Measurements from ENCODE around the gene PNLDC1.
A peak's percentile ranks its signal among the peaks of the same experiment; 100 is the strongest.
"Not testable (repeated sequence)": the region's sequence is repeated elsewhere in the genome, so short reads cannot be mapped to it uniquely, and the experiment has no call there.

The PNLDC1 gene

DNA sequence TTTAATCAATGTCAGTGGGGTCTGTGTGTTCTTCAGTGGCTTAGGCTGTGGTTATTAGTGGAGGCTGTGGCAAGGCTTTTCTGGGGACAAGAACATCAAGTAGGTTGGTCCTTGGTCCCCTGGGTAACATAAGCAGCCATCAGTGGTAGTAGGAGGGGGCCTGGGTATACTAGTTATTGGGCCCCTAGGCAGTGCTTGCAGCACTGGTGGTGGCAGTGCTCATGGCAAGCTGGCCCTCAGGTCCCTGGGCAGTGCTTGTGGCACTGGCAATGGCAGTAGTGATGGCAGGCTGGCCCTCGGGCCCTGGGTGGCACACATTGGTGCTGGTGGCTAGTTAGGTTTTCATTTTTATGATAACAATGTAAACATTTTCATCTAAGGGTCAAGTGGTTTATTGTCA, 58.2 kb downstream of the PNLDC1 start:
- DNase-seq (ENCODE audit: low spot score), result no peak
- TF ChIP-seq, protein P1, sequence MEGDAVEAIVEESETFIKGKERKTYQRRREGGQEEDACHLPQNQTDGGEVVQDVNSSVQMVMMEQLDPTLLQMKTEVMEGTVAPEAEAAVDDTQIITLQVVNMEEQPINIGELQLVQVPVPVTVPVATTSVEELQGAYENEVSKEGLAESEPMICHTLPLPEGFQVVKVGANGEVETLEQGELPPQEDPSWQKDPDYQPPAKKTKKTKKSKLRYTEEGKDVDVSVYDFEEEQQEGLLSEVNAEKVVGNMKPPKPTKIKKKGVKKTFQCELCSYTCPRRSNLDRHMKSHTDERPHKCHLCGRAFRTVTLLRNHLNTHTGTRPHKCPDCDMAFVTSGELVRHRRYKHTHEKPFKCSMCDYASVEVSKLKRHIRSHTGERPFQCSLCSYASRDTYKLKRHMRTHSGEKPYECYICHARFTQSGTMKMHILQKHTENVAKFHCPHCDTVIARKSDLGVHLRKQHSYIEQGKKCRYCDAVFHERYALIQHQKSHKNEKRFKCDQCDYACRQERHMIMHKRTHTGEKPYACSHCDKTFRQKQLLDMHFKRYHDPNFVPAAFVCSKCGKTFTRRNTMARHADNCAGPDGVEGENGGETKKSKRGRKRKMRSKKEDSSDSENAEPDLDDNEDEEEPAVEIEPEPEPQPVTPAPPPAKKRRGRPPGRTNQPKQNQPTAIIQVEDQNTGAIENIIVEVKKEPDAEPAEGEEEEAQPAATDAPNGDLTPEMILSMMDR (IDR thresholded peaks at IDR 0.05), result no peak
- Histone ChIP-seq H3K4me3 (no peak overlapping the region), H3K27ac (no peak overlapping the region)

DNA sequence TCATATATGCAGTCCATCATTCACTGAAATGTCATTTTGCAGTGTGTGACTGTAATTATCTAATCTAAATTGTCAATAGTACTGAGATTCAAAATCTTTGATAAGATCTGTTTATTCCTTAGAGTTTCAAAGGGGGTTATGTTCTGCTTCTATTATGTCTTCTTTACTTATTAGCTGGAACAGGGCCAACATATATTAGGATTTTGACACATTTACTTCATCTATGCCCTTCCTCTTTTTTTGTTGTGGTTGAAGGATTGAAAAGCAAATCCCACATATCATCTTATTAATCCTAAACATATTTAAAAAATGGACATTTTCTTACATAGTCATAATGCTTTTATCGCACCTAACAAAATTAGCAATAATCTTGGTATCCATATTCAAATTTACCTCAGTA, 60.4 kb downstream of the PNLDC1 start:
- Histone ChIP-seq H3K27ac (no peak overlapping the region), H3K4me3 (no peak overlapping the region)
- TF ChIP-seq, protein P1 (IDR thresholded peaks at IDR 0.05), result no peak
- no peak for DNase-seq (ENCODE audit: low spot score)

DNA sequence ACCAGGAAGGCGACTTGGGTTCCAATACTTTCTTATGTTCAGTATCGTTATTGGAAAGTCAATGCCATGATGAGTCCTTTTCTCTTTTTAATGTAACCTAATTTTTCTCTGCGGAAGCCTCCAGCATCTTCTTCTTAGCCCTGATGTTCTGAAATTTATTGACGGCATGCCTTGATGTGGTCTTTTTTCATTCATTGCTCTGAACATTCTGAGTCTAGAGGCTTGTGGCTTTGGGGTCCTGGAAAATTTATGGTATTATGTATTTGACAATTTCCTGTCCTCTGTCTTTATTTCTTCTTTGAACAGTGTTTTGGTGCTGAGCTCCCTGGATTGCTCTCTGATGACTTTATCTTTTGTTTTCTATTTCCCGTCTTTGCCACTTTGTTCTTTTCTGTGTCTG, 62.0 kb downstream of the PNLDC1 start:
- TF ChIP-seq, protein P1 (IDR thresholded peaks at IDR 0.05), result no peak
- Histone ChIP-seq H3K4me3 (no peak overlapping the region), H3K27ac (no peak overlapping the region)
- DNase-seq (ENCODE audit: low spot score), result no peak

DNA sequence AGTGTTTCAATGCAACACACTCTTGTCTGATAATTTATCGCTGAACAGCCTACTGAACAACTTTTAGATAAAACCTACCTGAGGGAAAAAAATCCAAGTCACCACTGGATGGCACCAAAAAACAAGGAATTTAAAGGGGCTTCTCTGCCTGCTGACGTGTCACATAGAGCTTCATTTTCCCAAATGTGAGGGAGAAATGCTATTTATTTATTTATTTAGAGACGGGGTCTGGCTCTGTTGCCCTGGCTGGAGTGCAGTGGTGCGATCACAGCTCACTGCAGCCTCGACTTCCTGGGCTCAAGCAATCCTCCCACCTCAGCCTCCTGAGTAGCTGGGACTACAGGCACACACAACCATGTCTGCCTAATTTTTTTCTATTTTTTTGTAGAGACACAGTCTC, 63.3 kb downstream of the PNLDC1 start:
- TF ChIP-seq, protein P1 (IDR thresholded peaks at IDR 0.05), result peak; percentile 32
- not testable (repeated sequence) for DNase-seq (ENCODE audit: low spot score)

DNA sequence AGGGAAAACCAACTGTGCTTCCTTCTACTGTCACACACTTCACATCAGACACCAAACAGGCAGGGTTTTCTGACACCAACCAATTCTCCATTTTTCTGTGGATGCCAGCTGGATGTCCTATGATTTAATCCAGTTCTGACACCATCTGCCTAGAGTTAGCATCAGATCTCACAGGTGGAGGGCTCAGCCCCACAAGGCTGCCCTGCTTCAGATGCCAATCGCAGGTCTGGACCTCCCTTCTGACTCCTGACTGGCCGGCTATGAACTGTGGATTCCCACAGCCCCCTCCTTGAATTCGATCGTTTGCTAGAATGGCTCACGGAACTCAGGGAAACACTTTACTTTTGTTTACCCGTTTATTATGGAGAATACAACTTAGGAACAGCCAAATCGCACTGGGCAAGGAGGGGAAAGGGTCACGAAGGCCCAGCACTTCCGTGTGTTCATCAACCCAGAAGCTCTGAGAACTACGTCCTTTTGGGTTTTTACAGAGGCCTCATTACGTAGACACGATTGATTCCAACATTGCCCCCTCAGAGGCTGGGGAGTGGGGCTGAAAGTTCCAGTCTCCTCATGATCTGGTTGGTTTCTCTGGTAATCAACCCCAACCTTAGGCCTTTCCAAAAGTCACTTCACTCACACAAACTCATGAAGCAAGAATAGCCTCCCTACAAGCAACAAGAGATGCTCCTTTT, 65.3 kb downstream of the PNLDC1 start:
- H3K4me3 ChIP-seq, result no peak overlapping the region
- H3K27ac ChIP-seq, result no peak overlapping the region
- DNase-seq (ENCODE audit: low spot score), result no peak
- TF ChIP-seq, protein P1 (IDR thresholded peaks at IDR 0.05), result no peak

More for the DNA sequence above, 63.3 kb downstream of the PNLDC1 start:
- not testable (repeated sequence) for H3K4me3 ChIP-seq, H3K27ac ChIP-seq

DNA sequence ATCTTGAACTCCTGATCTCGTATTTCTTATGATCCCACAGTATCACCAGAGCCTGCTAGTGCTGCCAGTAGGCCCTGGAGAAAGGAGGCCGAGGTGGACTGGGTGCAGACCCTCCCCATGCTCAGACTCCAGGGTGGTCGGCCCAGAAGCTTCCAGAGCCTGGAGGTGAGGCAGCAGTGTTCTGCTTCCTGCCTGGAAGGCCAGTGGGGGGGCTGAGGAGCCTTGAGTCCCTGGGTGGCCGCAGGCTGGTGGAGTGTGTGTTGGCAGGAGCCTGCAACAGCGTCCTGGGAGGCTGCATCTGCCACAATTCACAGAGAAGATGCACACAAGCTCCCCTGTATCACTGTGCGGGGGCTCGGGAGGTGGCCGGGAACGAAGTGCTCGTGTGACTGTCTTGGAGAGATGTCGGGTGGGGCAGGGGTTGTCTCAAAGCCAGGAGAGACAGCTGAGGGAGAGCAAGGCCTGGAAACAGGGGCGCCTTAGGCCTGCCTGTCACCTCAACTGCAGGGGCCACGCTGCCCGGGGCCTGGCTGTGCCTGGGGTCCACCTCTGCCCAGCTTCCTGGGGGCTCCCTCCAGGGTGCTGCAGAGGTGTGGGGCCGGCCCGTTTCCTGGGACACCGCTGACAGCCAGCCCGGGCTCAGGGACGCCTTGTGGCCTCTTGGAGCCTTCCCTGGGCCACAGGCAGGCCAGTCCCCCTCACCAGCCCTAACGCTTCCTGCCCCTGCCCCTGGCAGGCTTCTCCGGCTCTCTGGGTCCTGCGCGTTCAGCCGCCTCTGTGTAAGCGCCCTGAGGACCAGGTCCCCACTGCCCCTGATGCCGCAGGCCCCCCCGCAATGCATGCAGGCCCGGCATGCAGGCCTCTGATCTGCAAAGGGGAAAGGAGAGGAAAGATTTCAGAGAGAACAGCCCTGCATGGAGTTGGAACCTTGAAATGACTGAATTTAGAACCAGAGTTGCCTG, 66.5 kb downstream of the PNLDC1 start:
- TF ChIP-seq, protein P1 (IDR thresholded peaks at IDR 0.05), result no peak
- Histone ChIP-seq H3K4me3 (no peak overlapping the region), H3K27ac (no peak overlapping the region)
- no peak for DNase-seq (ENCODE audit: low spot score)
